Stimulated activated CD4-positive, alpha-beta T cell treated with anti-CD3 and anti-CD28 coated beads, TNF-alpha, amount 100 ng/mL, for 48 hours (primary cell): ENCODE data around the gene EMILIN2.

Experiments
- DNase-seq, 3 donors: peaks; one replicate each; pipeline ENCODE4 v3.0.0-alpha.2; 2020; ENCODE audit warnings: low read depth in 3 of 3

Gene EMILIN2

DNA sequence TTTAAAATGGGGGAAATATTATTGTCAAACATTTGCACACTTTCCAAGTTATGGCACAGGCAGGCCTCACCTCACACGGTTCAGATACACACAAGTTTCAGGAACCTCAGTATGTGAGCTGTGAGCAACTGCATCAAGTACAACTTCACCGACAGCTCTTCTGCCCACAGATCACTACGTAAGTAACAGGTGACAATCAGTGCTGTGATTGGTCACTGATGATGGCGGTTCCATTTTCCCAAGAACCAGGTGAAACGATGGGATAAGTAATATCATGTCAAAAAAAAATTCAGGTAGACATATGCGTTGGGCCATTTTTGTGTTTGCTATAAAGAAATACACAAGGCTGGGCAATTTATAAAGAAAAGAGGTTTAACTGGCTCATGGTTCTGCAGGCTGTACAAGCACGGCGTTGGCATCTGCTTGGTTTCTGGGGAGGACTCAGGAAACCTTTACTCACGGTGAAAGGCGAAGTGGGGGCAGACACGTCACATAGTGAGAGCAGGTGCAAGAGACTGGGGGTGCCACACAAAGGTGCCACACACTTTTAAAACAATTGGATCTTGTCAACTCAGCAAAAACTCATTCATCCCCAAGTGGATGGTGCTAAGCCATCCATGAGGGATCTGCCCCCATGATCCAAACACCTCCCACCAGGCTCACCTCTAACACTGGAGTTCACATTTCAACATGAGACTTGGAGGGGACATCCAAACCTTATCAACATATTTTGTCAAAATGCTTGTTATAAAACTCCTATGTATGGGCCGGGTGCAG, 108.3 kb downstream of the EMILIN2 start:
- DNase-seq, result no peak

DNA sequence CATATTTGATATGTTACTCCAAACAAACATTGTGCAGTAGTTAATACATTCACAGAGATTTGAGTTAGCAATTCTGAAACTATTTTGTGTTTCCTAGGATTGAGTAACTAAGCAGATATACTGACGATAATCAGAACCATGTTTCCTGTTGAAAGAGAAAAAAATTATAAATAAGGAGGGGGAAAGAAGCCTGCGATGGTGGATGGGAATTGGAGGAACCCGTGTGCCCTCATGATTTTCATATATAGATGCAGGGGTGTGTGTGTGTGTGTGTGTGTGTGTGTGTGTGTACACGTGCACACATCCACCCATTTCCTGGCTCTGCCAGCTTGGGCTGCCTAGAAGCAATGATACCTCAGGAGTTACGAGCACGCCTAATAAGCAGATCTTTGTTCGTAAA, 109.2 kb downstream of the EMILIN2 start:
- no peak for DNase-seq

DNA sequence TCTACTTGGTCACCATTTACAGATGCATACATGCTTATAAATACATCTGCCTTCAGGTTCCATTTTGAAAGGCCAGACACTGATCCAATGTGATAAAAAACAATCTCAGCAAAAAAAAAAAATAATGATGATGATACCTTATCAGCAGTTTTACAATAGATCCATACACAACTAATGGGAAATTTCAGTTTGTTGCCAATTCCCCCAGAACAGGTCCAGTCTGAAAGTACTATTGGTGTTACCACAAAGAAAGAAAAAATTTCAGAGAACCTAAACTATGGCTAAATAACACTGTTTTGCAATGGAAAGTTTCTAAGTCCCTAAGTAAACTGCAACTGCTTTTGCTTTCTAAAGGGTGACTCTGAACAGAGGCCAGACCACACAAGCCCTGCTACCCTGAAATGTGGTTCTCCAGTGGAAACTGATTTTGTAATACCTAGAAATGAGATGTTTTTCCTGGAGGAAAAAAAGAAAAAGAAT, 112.1 kb downstream of the EMILIN2 start:
- DNase-seq, result no peak

DNA sequence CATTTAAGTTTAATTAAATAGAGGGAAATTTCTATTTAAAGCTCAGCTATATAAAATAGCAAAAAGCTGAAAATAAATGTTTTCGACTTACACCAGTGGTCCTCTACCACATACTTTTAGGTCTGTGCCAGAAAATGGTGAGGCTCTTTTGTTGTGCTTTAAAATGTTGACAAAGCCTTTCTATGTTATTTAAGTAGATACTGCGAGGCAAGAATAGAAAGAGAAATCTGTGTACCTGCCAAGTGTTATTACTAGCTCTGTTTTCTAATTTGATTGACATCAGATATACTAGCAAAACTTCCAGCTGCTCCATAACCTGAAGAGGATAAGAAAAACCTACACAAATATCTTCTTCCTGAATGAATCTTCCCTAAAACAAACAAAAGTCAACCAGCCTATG, 112.5 kb downstream of the EMILIN2 start:
- DNase-seq, result no peak

DNA sequence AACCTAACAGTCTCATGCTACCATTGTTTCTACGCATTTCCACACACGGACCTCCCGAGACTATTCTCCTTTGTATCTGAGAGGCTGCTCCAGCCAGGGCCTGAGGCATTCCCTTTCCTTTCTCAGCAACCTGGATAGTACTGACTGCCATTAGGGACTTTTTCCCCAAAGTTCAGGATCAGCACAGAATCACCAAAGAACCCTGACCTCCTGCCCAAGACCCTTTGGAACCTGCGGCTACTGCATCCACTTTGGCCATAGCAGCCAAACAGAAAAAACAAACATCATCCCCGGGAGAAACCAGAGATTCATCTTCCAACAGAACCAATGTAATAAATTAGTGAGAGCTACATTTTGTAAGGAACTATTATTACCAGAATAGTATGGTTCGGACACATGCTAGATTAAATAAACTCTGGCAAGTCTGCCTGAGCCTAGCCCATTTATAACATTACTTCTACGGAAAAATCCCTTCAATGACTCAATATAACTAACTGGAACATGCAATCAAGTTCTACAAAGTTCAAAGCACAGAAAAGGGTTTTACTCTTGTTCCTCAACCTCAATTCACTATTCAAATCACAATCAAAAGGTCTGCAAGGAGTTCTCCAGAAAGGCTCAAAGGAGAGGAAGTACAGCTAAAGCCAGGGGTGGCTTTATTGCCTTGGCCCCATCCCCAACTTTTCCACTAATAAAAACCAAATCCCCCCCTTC, 114.3 kb downstream of the EMILIN2 start:
- DNase-seq, result no peak

DNA sequence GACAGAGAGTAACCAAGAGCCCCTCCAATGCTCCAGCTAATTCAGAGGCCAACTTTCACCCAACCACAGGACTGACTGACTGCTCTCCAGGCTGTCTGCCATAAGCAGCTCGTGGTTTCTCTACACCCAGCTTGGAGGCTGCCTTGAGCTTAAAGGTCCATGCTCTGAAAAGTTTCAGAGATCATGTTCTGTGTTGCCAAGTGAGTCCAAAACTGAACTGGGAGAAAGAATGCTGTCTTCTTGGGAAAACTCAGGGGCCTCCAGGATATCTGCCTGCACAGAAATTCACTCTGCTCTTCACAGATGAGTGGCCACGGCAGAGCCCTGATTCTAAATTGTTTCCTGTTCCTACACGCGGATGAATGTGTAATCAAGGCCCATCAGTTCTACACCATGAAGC, 115.0 kb downstream of the EMILIN2 start:
- DNase-seq, result no peak

DNA sequence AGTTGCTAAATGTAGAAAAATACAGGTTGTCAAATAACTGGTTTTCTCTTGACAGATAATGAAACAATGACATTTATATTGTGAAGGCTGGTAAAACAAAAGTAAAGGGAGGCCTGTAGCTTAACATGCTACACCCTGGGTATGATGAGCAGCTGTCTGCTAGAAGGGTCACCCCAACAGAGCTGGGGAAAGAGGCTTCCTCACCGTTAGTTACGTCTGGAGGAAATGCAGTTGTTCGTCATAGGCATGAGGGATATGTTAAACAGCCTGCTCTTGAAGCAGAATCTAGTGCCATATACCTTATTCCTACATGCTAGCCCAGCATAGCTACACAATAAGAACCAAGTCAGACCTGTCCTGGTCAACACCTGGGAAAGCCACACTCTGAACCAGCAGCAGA, 116.2 kb downstream of the EMILIN2 start:
- DNase-seq, result no peak

DNA sequence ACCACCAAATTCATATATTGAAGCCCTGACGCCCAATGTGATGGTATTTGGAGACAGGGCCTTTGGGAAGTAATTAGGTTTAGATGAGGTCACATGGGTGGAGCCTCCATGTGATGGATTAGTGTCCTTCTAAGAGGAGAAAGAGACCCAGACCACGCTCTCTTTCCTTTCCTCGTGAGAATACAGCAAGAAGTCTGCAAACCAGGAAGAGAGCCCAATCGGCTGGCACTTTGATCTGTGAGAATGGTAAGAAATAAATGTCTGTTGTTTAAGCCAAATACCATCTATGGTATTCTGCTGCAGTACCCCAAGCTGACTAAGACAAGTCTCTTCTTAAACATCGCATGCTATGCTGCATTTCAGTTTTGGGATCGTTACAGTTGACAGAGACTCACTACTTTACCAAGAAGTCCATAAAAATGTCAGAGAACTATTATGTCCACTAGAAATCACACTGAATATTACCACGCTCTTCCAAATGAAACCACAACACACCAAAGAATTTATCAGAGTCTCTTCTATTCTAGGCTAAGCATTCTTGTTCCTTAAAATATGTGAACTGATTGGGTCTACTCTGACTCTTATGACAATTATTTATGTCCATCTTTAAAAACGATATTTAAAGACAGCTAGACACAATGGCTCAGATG, 117.7 kb downstream of the EMILIN2 start:
- no peak for DNase-seq
